Esophagus muscularis mucosa (tissue), 4 donors: ENCODE results near the gene DEFB121. TPM values are rescaled to one million over a fixed set of nuclear protein-coding genes. Genes with fewer than 3 reads are reported as not detected.
"Not testable (repeated sequence)": the region's sequence is repeated elsewhere in the genome, so short reads cannot be mapped to it uniquely, and the experiment has no call there.

Experiments
- DNase-seq: peaks from one replicate; pipeline ENCODE4 v3.0.0-alpha.2; 2017; ENCODE audit errors: extremely low spot score
- H3K27ac ChIP-seq, 4 donors: fragments of 200-600 bp; sonication (generic); replicated peaks in 1 of 4; 1 replicate in 3 of 4; 2 replicates in 1 of 4; pipeline ENCODE4 v1.5.1; 2016 to 2019; ENCODE audit warnings: mild to moderate bottlenecking in 1 of 4
- H3K27me3 ChIP-seq, 4 donors: fragments of 200-600 bp; sonication (generic); one replicate each; pipeline versions ENCODE4 v1.5.1 to v1.6.0; 2016 to 2019
- H3K36me3 ChIP-seq, 4 donors: fragments of 200-600 bp; sonication (generic); one replicate each; pipeline ENCODE4 v1.5.1; 2016 to 2019
- H3K4me1 ChIP-seq, 4 donors: fragments of 200-600 bp; sonication (generic); one replicate each; pipeline ENCODE4 v1.5.1; 2016 to 2019
- H3K4me3 ChIP-seq, 4 donors: fragments of 200-600 bp; sonication (generic); 1 replicate in 2 of 4; 2 replicates in 2 of 4; pipeline ENCODE4 v1.5.1; 2016 to 2019; ENCODE audit warnings: mild to moderate bottlenecking in 4 of 4, moderate library complexity in 1 of 4
- H3K9me3 ChIP-seq, 4 donors: fragments of 200-600 bp; sonication (generic); 1 replicate in 3 of 4; 2 replicates in 1 of 4; pipeline ENCODE4 v1.5.1; 2016 to 2019
- EP300 ChIP-seq: sonication (generic); formaldehyde crosslinking; IDR thresholded peaks from one replicate; pipeline ENCODE4 v1.6.1; 2017; ENCODE audit warnings: antibody characterized with exemption
- POLR2A ChIP-seq: fragments of 450-650 bp; IDR thresholded peaks from one replicate; pipeline ENCODE4 v1.6.1; 2017; ENCODE audit warnings: antibody characterized with exemption, moderate library complexity, mild to moderate bottlenecking, low read depth
- POLR2AphosphoS5 ChIP-seq, 2 donors: sonication (generic); formaldehyde crosslinking; IDR thresholded peaks; one replicate each; pipeline ENCODE4 v1.6.1; 2017; ENCODE audit warnings: antibody characterized with exemption in 2 of 2
- WGBS: methylation state at CpG from one replicate; pipeline ENCODE4 v1.1.5; 2018; 5-methylcytosine and 5-hydroxymethylcytosine counted together
- intact Hi-C: fragments of 100-400 bp; cut with DNase I; formaldehyde crosslinking; loops from one replicate; pipeline ENCODE4 v1.15.1; 2023
- small RNA-seq, 3 donors: library from RNA; depleted of rRNA; stranded (forward); fragments of <200 nt; gene quantifications; one replicate each; pipeline ENCODE3, GENCODE V24; 2016
- total RNA-seq, 4 donors: library from RNA; depleted of rRNA; stranded (reverse); fragments of >200 nt; gene quantifications; one replicate each; pipeline versions ENCODE4 v1.1.0 to v1.2.1, GENCODE V29; 2016
- TF ChIP-seq, protein P1 (sequence below), 3 experiments: fragments of 200-600 bp in 2 of 3; fragments of 450-650 bp in 1 of 3; sonication (generic) in 2 of 3; IDR thresholded peaks; one replicate each; pipeline ENCODE4 v1.5.1; 2017 to 2019; ENCODE audit warnings: antibody characterized with exemption in 3 of 3, mild to moderate bottlenecking in 2 of 3, moderate library complexity in 1 of 3

DEFB121 gene
- total RNA-seq, 4 donors from 2014 or later: not detected

DNA sequence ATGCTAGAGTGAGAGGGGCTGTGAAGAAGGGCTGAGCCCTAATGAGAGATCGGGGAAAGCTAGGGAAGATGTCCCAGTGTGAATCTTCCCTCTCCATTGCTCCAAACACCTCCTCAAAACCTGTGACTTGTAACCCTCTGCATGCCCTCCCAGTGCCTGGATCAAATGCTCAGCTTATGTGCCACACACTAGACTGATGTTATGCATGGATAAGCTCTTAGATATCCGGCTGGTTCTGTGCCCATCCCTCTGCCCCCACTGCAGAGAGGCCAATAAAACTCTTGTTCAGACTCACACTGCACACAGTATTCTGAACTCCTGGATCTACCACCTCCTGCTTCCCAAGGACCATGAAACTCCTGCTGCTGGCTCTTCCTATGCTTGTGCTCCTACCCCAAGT is 37.7 kb downstream of the DEFB121 start, which contains the start of gene DEFB118:
Gene DEFB118, plus strand, starts transcription at position 301 of the 400 bp plus-strand sequence. Its CDS starts 50 bp downstream, at position 351.
- no peaks in the 10 kb centered on the region for H3K4me1 ChIP-seq
- no peak for DNase-seq
- 74% methylated on average over 2 of the region's 2 CpGs for WGBS
- H3K9me3 ChIP-seq: peaks cover 0 to 12% (median 4%) of the 10 kb centered on the region in 4 donors
- no peak within 1 kb of the TSS for H3K27ac ChIP-seq
- TF ChIP-seq EP300 (no peak), POLR2A (no peak), POLR2AphosphoS5 (IDR thresholded peaks at IDR 0.05) (no peak)
- TF ChIP-seq, protein P1, sequence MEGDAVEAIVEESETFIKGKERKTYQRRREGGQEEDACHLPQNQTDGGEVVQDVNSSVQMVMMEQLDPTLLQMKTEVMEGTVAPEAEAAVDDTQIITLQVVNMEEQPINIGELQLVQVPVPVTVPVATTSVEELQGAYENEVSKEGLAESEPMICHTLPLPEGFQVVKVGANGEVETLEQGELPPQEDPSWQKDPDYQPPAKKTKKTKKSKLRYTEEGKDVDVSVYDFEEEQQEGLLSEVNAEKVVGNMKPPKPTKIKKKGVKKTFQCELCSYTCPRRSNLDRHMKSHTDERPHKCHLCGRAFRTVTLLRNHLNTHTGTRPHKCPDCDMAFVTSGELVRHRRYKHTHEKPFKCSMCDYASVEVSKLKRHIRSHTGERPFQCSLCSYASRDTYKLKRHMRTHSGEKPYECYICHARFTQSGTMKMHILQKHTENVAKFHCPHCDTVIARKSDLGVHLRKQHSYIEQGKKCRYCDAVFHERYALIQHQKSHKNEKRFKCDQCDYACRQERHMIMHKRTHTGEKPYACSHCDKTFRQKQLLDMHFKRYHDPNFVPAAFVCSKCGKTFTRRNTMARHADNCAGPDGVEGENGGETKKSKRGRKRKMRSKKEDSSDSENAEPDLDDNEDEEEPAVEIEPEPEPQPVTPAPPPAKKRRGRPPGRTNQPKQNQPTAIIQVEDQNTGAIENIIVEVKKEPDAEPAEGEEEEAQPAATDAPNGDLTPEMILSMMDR (IDR thresholded peaks at IDR 0.05): no peak
- no peaks in the 10 kb centered on the region for H3K36me3 ChIP-seq
- peaks cover 0 to 5% (median 0%) of the 10 kb centered on the region in 4 donors for H3K27me3 ChIP-seq
- no peak within 1 kb of the TSS for H3K4me3 ChIP-seq
- intact Hi-C loops: no loop called here

DNA sequence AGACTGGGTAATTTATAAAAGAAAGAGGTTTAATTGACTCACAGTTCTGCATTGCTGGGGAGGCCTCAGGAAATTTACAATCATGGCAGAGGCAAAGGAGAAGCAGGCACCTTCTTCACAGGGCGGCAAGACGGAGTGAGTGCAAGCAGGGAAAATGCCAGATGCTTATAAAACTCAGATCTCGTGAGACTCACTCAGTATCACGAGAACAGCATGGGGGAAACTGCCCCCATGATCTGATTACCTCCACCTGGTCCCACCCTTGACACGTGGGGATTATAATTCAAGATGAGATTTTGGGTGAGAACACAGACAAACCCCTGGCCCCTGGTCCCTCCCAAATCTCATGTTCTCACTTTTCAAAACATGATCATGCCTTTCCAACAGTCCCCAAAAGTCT is 41.7 kb downstream of the DEFB121 start:
- H3K4me3 ChIP-seq, intact Hi-C loops, H3K4me1 ChIP-seq, H3K27me3 ChIP-seq, H3K36me3 ChIP-seq, DNase-seq, H3K27ac ChIP-seq: not testable (repeated sequence)
- WGBS: 65% methylated on average over 5 of the region's 5 CpGs
- peaks cover 0 to 12% (median 4%) of the 10 kb centered on the region in 4 donors for H3K9me3 ChIP-seq

DNA sequence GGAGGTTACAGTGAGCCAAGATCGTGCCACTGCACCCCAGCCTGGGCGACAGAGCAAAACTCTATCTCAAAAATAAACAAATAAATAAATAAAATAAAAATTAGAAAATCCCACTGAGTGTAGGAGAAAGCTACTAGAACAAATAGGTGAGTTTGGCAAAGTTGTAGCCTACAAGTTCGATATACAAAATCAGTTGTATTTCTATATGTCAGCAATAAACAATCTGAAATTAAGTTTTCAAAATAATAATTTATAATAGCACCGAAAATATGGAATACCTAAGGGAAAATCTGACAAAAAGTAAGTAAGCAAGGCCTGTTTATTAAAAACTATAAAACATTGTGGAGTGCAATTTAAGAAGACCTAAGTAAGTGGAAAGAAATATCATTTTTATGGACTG is 42.7 kb downstream of the DEFB121 start:
- 55% methylated on average over 4 of the region's 4 CpGs for WGBS
- DNase-seq: no peak

DNA sequence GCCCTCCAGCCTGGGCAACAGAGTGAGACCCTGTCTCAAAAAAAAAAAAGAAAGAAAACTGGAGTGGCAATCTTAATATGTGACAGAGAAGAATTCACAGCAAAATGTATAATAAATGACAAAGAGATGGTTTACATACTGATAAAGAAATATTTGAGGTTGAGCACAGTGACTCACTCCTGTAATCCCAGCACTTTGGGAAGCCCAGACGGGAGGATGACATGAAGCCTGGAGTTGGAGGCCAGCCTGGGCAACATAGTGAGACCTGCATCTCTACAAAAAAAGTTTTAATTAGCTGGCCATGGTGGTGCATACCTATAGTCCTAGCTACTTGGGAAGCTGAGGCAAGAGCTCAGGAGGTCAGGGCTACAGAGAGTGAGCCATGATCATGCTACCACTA is 50.0 kb downstream of the DEFB121 start:
- DNase-seq: no peak
- WGBS: 50% methylated on average over 1 of the region's 1 CpG

More for the DNA sequence above, 42.7 kb downstream of the DEFB121 start:
- no peaks in the 10 kb centered on the region for H3K36me3 ChIP-seq
- H3K9me3 ChIP-seq: peaks cover 0 to 12% (median 4%) of the 10 kb centered on the region in 4 donors
- no peak overlapping the region for H3K27ac ChIP-seq
- TF ChIP-seq, protein P1 (IDR thresholded peaks at IDR 0.05): no peak
- TF ChIP-seq EP300: no peak
- TF ChIP-seq POLR2A: no peak
- TF ChIP-seq POLR2AphosphoS5 (IDR thresholded peaks at IDR 0.05): no peak
- intact Hi-C loops: no loop called here
- no peaks in the 10 kb centered on the region for H3K4me1 ChIP-seq
- no peaks in the 10 kb centered on the region for H3K27me3 ChIP-seq
- no peak overlapping the region for H3K4me3 ChIP-seq

More for the DNA sequence above, 50.0 kb downstream of the DEFB121 start:
- Histone ChIP-seq H3K9me3 (no peaks in the 10 kb centered on the region), H3K27me3 (no peaks in the 10 kb centered on the region), H3K4me3 (no peak overlapping the region), H3K4me1 (no peaks in the 10 kb centered on the region), H3K36me3 (no peaks in the 10 kb centered on the region), H3K27ac (no peak overlapping the region)
- TF ChIP-seq, protein P1 (IDR thresholded peaks at IDR 0.05): no peak
- no peak for TF ChIP-seq POLR2AphosphoS5 (IDR thresholded peaks at IDR 0.05)
- TF ChIP-seq EP300: no peak
- TF ChIP-seq POLR2A: no peak
- intact Hi-C loops: no loop called here

Small RNAs within 50 kb of the gene (small RNA-seq; reads per million reads assigned to genes)
- gene DEFB117 (0 reads per million in 3 donors), gene RF00561 (0 reads per million in 3 donors), gene RNA5SP480 (0 reads per million in 3 donors)

Other genes with a start within 250 kb of the DEFB121 start
- gene DEFB115, start 148.6 kb downstream of the DEFB121 start, total RNA-seq: not detected
- gene DEFB116, start 97.6 kb downstream of the DEFB121 start, total RNA-seq: not detected
- gene DEFB118, start 37.6 kb downstream of the DEFB121 start, total RNA-seq: not detected
- gene DEFB119, start 15.6 kb downstream of the DEFB121 start, total RNA-seq: 1 to 10 TPM in 1 of 4 donors, not detected in 3; 2.7 TPM
- not detected for gene DEFB123, start 34.4 kb upstream of the DEFB121 start, total RNA-seq
- not detected for gene DEFB124, start 68.9 kb upstream of the DEFB121 start, total RNA-seq
- gene REM1, start 69.1 kb upstream of the DEFB121 start, total RNA-seq: 10 to 100 TPM in 1 of 4 donors, 1 to 10 TPM in 3; 3.7 to 10.2 (median 7.1) TPM
- gene HM13, start 108.2 kb upstream of the DEFB121 start, total RNA-seq: 10 to 100 TPM; 41.5 to 67.7 (median 47.6) TPM
- gene ID1, start 199.1 kb upstream of the DEFB121 start, total RNA-seq: 100 to 1,000 TPM; 199 to 744 (median 532) TPM
- gene COX4I2, start 231.7 kb upstream of the DEFB121 start, total RNA-seq: 10 to 100 TPM in 1 of 4 donors, 1 to 10 TPM in 3; 2.1 to 14.2 (median 7.1) TPM